Peyer's patch (tissue), 4 donors: Measurements from ENCODE around the gene KLF4. TPM values are rescaled to one million over a fixed set of nuclear protein-coding genes. Genes with fewer than 3 reads are reported as not detected.

Experiments used
- DNase-seq, 3 donors: peaks; one replicate each; pipeline ENCODE4 v3.0.0-alpha.2; 2017 to 2019
- H3K27ac ChIP-seq, 4 donors: fragments of 200-600 bp; sonication (generic); one replicate each; pipeline ENCODE4 v1.5.1; 2016 to 2019
- H3K27me3 ChIP-seq, 2 donors: fragments of 200-600 bp; sonication (generic); one replicate each; pipeline ENCODE4 v1.5.1; 2019
- H3K36me3 ChIP-seq, 3 donors: fragments of 200-600 bp; sonication (generic); one replicate each; pipeline ENCODE4 v1.5.1; 2016 to 2019
- H3K4me1 ChIP-seq, 4 donors: fragments of 200-600 bp; sonication (generic); one replicate each; pipeline ENCODE4 v1.5.1; 2016 to 2019
- H3K4me3 ChIP-seq, 4 donors: fragments of 200-600 bp; sonication (generic); 1 replicate in 3 of 4; 2 replicates in 1 of 4; pipeline ENCODE4 v1.5.1; 2016 to 2019; ENCODE audit warnings: mild to moderate bottlenecking in 1 of 4
- H3K9me3 ChIP-seq, 4 donors: fragments of 200-600 bp; sonication (generic); one replicate each; pipeline ENCODE4 v1.5.1; 2016 to 2019; ENCODE audit warnings: mild to moderate bottlenecking in 1 of 4
- CTCF ChIP-seq, 6 experiments: fragments of 450-650 bp in 4 of 6; fragments of 200-600 bp in 2 of 6; sonication (generic) in 1 of 6; IDR thresholded peaks; one replicate each; pipeline ENCODE4 v1.5.1; 2017 to 2019; ENCODE audit warnings: antibody characterized with exemption in 6 of 6, mild to moderate bottlenecking in 3 of 6, moderate library complexity in 1 of 6
- POLR2A ChIP-seq, 2 donors: fragments of 450-650 bp; IDR thresholded peaks; one replicate each; pipeline ENCODE4 v1.5.1; 2017; ENCODE audit warnings: antibody characterized with exemption in 2 of 2, mild to moderate bottlenecking in 2 of 2, moderate library complexity in 2 of 2
- total RNA-seq, 4 donors: library from RNA; depleted of rRNA; stranded (reverse); fragments of >200 nt; gene quantifications; one replicate each; pipeline ENCODE4 v1.1.0, GENCODE V29; 2016

The KLF4 gene
- total RNA-seq, 4 donors from 2014 or later = 83.3 to 197 (median 165) TPM

DNA sequence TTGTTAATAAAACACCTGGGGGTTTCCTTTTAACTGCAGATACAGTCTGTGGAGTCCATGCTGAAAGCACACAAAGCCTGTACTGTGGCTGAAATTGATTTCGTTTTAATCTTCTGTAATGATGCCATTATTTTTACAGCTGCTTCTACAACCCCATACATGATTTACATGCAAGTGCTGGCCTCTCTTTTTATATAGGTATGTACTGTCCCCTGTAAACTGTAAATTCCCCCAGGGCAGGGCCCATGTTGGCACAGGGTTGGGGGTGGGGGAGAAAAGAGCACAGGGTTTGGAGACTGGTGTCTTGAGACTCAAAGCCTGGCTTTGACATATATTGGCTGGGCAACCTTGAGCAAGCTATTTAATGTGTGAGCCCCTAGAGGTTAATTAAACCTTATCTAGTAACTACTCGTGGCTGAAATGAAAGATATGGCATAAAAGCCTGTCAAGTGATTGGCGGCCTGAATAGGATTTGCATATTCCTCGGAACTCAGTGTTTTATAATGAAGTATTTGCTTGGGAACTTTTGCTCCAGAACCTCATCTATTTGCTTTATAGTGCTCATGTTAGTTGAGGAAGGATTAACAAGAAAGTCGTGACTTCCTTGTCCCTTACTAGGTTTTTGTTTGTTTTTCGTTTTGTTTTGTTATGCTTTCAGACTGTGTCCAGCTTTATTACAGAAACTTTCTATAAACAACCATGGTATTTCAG is 34.0 kb downstream of the KLF4 start:
- H3K27ac ChIP-seq = no peak overlapping the region
- no peak for DNase-seq
- H3K36me3 ChIP-seq = no peaks in the 10 kb centered on the region
- no peaks in the 10 kb centered on the region for H3K4me1 ChIP-seq
- H3K27me3 ChIP-seq = no peaks in the 10 kb centered on the region
- TF ChIP-seq POLR2A (IDR thresholded peaks at IDR 0.05) = no peak
- TF ChIP-seq CTCF (IDR thresholded peaks at IDR 0.05) = no peak
- no peaks in the 10 kb centered on the region for H3K9me3 ChIP-seq
- no peak overlapping the region for H3K4me3 ChIP-seq

GRCh38 chr9:107453479-107453878 is 36.1 kb downstream of the KLF4 start:
- Histone ChIP-seq H3K9me3 (no peaks in the 10 kb centered on the region), H3K36me3 (no peaks in the 10 kb centered on the region), H3K27ac (no peak overlapping the region), H3K27me3 (no peaks in the 10 kb centered on the region), H3K4me1 (no peaks in the 10 kb centered on the region), H3K4me3 (no peak overlapping the region)
- no peak for DNase-seq
- TF ChIP-seq CTCF (IDR thresholded peaks at IDR 0.05) (no peak), POLR2A (IDR thresholded peaks at IDR 0.05) (no peak)

- Histone ChIP-seq H3K4me1 (no peaks in the 10 kb centered on the region), H3K27ac (no peak overlapping the region), H3K9me3 (no peaks in the 10 kb centered on the region), H3K36me3 (no peaks in the 10 kb centered on the region), H3K4me3 (no peak overlapping the region), H3K27me3 (no peaks in the 10 kb centered on the region)
- no peak for DNase-seq
- no peak for TF ChIP-seq POLR2A (IDR thresholded peaks at IDR 0.05)
- no peak for TF ChIP-seq CTCF (IDR thresholded peaks at IDR 0.05)
These were observed 41.7 kb downstream of the KLF4 start for GRCh38 chr9:107447834-107448233.

DNA sequence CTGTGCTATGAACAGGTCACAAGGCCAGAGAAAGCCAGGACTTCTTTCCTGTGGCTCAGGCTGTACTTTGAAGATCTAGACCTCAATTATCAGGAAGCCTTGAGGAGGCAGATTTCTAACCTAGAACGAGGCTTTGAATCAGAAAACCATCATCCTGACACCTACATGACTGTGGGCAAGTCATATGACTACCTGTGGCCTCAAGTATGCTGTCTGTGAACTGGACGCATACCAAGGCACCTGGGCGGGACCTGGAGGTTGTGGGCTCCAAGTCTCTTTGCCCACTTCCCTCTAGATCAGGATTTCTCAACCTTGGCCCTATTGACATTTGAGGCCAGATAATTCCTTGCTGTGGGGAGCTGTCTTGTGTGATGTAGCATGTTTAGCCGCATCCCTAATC is 42.5 kb downstream of the KLF4 start:
- no peak overlapping the region for H3K27ac ChIP-seq
- no peaks in the 10 kb centered on the region for H3K9me3 ChIP-seq
- no peaks in the 10 kb centered on the region for H3K36me3 ChIP-seq
- H3K4me1 ChIP-seq = no peaks in the 10 kb centered on the region
- no peak overlapping the region for H3K4me3 ChIP-seq
- no peak for DNase-seq
- TF ChIP-seq POLR2A (IDR thresholded peaks at IDR 0.05) (no peak), CTCF (IDR thresholded peaks at IDR 0.05) (no peak)
- no peaks in the 10 kb centered on the region for H3K27me3 ChIP-seq

GRCh38 chr9:107446491-107446890 is 43.1 kb downstream of the KLF4 start:
- no peaks in the 10 kb centered on the region for H3K36me3 ChIP-seq
- no peaks in the 10 kb centered on the region for H3K9me3 ChIP-seq
- H3K27ac ChIP-seq = no peak overlapping the region
- DNase-seq = no peak
- H3K4me3 ChIP-seq = no peak overlapping the region
- H3K27me3 ChIP-seq = no peaks in the 10 kb centered on the region
- TF ChIP-seq CTCF (IDR thresholded peaks at IDR 0.05) (no peak), POLR2A (IDR thresholded peaks at IDR 0.05) (no peak)
- H3K4me1 ChIP-seq = no peaks in the 10 kb centered on the region

DNA sequence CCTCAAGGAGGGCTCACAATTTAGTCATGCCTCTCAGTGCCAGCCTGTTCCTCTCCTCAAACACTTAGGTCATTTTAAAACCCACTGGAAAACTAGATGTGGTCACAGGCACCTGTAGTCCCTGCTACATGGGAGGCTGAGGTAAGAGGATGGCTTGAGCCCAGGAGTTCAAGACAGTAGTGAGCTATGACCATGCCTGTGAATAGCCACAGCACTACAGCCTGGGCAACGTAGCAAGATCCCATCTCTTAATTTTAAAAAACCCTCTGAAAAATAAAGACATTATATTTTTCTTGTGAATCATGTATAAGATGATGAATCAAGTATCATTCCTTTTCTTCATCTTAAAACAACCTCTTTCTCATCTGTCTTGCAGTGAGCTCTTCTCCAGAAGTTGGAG is 45.8 kb downstream of the KLF4 start:
- TF ChIP-seq POLR2A (IDR thresholded peaks at IDR 0.05) = no peak
- TF ChIP-seq CTCF (IDR thresholded peaks at IDR 0.05) = no peak
- Histone ChIP-seq H3K9me3 (no peaks in the 10 kb centered on the region), H3K36me3 (no peaks in the 10 kb centered on the region), H3K27ac (no peak overlapping the region), H3K27me3 (no peaks in the 10 kb centered on the region), H3K4me1 (no peaks in the 10 kb centered on the region), H3K4me3 (no peak overlapping the region)
- no peak for DNase-seq
